NCI-H1930 (cell line): ENCODE data around the gene GTF3C1.
"Not testable (repeated sequence)": the region's sequence is repeated elsewhere in the genome, so short reads cannot be mapped to it uniquely, and the experiment has no call there.

Experiments used
- DNase-seq, 2 experiments: peaks; one replicate each; lab custom pipeline; 2025; lab: John Stamatoyannopoulos, UW

The GTF3C1 gene, protein sequence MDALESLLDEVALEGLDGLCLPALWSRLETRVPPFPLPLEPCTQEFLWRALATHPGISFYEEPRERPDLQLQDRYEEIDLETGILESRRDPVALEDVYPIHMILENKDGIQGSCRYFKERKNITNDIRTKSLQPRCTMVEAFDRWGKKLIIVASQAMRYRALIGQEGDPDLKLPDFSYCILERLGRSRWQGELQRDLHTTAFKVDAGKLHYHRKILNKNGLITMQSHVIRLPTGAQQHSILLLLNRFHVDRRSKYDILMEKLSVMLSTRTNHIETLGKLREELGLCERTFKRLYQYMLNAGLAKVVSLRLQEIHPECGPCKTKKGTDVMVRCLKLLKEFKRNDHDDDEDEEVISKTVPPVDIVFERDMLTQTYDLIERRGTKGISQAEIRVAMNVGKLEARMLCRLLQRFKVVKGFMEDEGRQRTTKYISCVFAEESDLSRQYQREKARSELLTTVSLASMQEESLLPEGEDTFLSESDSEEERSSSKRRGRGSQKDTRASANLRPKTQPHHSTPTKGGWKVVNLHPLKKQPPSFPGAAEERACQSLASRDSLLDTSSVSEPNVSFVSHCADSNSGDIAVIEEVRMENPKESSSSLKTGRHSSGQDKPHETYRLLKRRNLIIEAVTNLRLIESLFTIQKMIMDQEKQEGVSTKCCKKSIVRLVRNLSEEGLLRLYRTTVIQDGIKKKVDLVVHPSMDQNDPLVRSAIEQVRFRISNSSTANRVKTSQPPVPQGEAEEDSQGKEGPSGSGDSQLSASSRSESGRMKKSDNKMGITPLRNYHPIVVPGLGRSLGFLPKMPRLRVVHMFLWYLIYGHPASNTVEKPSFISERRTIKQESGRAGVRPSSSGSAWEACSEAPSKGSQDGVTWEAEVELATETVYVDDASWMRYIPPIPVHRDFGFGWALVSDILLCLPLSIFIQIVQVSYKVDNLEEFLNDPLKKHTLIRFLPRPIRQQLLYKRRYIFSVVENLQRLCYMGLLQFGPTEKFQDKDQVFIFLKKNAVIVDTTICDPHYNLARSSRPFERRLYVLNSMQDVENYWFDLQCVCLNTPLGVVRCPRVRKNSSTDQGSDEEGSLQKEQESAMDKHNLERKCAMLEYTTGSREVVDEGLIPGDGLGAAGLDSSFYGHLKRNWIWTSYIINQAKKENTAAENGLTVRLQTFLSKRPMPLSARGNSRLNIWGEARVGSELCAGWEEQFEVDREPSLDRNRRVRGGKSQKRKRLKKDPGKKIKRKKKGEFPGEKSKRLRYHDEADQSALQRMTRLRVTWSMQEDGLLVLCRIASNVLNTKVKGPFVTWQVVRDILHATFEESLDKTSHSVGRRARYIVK (N-terminal part only)

DNA sequence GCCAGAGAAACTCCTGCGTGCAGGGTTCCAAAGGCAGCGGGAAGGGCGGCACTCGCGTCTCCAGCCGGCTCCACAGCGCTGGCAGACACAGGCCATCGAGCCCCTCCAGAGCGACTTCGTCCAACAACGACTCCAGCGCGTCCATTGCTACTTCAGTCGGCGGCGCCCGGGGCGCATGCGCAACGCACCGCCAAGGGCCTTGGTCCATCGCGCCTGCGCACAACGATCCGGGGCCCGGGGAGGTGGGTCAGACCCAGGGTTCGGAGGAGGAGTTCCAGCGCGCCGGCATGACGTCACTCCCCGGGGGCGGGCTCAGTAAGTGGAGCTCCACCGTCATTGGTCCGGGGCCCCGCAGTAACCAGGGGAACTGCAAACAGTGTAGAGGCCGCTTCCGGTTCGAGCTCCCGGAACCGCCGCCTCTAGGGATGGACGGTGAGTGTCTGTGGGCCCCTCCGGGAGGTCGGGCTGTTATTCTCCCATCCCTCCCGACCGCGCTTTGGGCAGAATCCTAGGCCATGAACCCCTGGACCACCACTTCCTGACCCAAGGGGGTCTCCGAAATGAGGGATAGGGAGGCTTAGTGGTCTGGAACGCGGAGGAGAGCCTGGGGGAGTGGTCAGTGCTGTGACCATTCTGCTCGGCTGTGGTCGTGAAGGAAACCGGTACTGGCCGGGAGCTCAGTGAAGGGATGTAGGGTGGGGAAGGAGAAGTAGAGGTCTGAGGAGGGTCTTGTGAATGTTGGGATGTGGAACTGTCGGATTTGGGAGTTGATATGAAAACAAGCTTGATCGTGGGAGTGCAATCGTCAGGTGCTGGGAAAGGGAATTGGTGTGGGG, at the start of gene GTF3C1, which contains the start of gene KATNIP:
GTF3C1 (minus strand) TSS at position 168 of the 836 bp plus-strand sequence; CDS start at position 145, 23 bp downstream.
KATNIP (plus strand) TSS at position 399 of the 836 bp plus-strand sequence; CDS start at position 426, 27 bp downstream.
- peak; percentile 99 for DNase-seq

DNA sequence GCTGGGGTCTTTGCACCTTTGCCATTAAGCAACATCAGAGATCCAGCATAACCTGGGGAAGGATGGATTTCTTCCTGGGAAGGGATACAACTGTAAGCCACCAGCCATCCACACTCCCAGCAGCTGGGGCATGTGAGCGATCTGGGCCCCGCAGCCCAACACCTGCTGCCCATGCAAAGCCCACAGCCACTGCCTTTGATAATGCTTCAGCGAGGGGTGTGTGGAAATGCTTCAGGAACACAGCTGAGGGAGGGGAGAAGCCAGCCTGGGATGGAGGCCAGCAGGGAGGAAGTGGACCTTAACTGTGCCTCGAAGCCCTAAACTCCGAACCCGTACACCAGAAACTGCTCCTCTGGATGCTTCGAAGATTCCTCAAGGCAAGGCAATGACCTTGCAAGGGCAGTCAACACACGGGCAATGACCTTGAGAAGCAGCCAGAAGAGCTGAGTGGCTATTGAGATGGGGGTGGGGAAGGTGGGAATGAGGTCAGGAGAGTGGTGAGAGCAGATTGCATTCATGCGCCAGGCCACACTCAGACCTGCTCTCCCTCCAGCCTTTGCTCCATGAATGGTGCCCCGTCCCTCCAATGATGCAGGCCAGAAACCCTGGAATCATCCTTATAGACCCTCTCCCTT, 49.3 kb upstream of the GTF3C1 start:
- no peak for DNase-seq

DNA sequence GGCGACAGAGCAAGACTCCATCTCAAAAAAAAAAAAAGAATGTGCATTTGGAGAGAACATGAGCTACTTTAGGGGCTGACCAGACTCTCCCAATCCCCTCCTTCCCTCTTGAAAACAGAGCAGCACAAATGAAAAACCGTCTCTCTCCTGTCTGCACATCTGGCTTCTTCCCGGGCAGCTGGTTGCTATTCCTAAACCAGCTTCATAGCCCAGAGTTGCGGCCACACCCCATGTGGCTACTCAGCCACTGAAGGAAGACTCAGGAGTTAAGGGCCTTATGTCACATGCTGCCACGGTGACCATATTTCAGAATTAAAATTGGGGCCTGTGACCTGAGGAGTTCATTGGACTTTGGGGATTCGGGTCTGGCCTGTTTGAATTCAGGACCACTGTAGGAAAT, 48.5 kb upstream of the GTF3C1 start:
- DNase-seq: no peak

DNA sequence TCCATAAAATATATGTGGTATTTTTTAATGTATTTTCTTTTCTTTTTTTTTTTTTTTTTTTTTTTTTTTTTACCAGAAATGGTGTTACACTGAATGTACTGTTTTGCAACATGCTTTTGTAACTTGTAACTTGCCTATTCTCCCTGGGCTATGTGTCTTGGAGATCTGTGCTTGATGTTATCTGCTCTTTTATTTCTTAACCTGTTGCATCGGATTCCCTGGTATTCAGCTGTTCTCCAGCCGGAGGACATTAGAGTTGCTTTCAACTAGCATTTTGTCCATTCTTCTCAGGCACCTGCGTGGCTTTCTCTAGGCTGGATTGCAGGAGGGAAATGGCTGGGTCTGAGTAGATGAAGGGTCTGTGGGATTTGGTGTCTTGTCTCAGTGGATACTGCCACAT, 47.6 kb upstream of the GTF3C1 start:
- no peak for DNase-seq

DNA sequence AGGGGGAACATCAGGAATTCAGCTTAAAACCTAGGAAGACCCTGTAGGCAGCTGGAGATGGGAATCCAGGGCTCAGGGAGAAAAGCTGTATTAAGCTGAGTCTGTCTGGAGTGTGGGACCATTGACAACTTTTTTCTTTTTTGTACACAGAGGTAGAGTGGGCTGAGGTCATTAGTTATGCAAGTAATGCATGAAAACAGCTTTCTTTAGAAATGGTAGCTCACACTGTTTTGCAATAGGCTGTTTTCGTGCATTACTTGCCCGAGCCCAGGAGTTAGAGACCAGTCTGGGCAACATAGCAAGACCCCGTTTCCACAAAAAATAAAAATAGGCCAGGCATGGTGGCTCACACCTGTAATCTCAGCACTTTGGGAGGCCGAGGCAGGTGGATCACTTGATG, 46.7 kb upstream of the GTF3C1 start:
- DNase-seq: no peak

DNA sequence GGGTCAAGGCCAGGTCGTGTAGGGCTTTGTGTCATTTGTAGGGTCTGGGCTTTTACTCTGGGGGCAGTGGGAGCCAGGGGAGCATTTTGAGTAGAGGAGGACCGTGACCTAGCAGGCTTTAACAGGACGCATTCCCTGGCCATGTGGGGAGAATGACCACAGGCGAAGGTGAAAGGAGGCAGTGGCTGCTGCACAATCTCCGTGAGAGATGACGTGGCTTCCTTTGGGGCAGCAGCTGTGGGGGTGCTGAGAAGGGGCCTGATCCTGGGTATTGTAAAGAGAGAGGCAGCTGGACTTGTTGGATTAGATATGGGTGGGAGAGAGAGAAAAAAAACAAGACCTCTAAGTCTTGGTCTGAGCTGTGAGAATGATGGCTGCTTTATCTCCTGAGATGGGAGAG, 46.3 kb upstream of the GTF3C1 start:
- no peak for DNase-seq

DNA sequence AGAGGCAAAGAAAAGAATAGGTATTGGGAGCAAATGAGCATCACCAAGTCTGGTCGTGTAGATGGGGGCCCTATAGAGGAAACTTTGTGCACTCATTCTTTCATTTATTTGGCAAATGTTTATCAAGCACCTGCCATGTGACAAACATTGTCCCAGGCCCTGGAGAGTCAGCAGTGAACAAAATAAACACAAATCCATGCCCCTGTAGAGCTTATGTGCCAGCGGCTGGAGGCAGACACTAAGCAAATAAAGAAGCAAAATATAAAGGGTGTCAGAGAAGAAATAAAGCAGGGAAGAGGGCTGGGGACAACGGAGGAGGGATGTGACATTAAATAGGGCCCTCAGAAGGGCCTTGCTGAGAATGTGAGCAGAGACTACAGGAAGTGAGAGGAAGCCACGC, 45.8 kb upstream of the GTF3C1 start:
- DNase-seq: no peak

DNA sequence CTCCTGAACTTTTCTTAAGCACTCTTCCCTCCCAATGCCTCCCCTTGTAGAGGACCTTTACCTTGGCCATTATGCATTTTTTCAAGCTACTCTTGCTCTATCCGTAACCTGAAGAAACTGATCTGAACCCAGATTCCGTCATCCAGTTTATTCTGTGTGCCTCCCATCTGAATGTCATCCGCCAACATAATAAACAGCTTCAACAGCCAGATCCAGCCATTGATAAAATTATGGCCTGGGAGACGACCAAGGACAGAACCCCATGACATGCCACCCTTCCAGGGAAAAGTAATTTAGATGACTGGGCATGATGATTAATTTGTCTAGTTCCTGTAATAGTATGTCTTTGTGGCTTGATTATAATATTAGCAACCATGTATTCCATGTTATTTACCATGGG, 42.1 kb upstream of the GTF3C1 start:
- DNase-seq: no peak

DNA sequence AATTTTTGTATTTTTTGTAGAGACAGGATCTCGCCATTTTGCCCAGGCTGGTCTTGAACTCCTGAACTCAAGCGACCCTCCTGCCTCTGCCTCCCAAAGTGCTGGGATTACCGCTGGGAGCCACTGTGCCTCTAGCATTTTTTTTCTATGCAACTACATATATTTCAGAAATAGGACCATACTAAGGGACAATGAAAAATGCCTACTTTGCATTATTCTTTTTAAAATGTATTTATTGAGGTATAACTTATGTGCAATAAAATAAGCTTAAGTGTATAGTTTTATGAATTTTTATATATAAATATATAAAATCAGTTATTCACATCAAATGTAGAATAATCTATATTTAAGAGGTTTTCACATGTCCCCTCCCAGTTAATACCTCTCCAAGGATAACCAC, 38.3 kb upstream of the GTF3C1 start:
- DNase-seq: no peak

DNA sequence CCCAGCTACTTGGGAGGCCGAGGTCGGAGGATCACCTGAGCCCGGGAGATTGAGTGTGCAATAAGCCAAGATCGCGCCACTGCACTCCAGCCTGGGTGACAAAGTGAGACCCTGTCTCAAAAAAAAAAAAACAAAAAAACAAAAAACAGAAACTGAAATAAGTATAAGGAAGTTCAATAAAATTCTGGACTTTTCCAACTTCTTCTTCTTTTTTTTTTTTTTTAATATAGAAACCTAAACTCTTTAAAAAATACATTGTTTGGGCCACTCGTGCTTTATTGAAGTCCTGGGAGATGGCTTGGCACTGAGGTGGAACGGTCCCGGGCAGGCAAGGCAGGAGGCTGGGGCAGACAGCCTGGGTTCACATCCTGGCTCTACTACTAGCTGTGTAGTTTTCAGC, 37.0 kb upstream of the GTF3C1 start:
- DNase-seq: no peak

DNA sequence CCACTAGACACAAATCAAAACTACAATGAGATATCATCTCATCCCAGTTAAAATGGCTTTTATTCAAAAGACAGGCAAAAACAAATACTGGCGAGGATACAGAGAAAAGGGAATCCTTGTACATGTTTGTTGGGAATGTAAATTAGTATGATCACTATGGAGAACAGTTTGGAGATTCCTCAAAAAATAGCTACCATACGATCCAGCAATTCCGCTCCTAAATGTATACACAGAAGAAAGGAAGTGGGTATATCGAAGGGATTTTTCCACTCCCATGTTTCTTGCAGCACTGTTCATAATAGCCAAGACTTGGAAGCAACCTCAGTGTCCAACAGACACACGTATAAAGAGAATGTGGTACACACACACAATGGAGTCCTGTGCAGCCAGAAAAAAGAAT, 35.5 kb upstream of the GTF3C1 start:
- no peak for DNase-seq

DNA sequence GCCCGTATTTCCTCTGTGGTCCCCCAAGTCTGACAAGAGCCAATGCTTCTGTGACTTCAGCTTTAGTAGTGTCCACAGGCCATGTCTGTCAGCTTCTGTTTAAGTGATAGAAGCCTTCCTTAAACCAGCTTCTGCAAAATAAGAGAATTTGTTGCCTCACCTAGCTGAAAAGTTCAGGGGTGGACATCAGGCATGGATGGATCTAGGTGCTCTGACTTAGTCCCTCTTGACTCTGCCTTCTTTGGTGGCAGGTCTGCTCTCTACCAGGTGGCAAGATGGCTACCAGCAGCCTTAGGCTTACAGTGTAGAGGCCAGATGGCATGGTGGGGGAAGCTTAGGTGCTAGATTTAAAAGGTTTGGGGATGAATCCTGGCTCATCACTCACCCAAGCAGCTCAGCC, 33.9 kb upstream of the GTF3C1 start:
- no peak for DNase-seq

DNA sequence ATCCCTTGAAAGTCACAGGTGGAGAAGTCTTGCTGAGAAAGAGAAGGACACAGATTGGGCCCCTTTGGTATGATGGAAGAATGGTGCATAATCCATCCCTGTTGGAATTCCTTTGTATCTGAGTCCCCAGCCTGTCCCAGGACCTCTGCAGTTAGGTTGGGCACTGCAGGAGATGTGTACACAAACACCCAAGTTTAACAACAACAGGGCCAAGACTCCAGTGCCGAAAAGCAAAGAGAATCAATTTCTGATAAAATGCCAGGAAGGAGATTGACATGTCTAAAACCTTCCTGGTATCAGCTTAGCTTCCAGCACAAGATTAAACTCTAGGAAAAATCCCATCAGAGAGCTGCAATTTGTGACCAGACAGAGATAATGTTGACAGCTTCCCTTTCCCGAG, 33.2 kb upstream of the GTF3C1 start:
- DNase-seq: no peak

DNA sequence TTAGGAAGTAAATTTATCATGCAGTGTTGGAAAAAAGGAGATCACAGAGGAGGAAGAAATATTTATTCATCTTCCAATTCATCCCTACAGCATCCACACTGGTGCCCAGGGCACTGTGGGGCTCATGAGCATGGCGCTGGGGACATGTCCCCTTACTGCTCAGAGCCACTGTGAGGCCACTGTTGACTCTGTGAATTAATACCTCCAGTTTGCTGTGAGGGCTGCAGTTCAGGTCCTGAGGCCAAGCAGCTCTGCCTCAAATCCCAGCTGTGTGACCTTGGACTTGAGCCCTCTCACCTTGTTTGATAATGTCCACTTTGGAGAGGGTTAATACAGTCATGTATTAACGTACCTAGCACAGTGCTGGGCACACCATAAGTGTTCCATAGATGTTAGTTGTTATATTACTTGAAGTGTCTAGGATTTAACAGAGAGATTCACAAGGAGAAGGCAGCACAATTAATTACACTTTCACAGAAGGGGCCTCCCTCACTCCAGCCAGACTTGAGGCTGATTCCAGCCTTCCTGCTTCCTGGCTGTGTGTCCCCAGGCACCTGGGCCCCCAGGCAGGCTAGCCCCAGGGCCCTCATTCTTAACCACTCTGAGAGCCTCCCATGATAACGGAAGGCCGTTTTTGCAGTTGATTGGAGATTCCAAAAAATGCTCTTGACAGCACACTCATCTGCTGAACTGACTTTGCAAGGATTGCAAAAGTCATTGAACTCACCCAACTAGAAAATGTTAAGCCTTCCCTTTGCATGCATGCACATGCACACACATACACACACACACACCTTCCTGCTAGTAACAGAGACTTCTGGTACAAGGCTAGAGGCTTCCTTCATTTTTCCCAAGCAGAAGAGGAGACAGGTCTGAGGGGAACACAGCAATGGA, 29.6 kb upstream of the GTF3C1 start:
- no peak for DNase-seq

DNA sequence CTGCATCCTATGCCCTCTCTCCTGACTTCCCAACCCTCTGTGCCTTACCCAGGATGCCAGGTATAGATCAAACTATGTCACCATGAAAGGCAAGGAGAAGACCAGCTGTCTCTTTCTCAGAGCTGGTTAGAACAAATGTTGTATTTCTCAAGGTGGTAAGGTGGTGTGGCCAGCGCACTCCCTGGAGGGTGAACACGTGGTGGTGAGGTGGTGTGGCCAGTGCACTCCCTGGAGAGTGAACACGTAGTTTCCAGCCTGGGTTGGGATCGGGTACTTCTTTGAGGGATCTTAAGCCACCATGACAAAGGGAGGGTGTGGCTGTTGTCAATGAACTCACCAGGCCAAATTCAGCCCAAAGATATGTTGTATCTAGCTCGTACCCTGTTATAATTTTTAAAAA, 27.0 kb upstream of the GTF3C1 start:
- no peak for DNase-seq

DNA sequence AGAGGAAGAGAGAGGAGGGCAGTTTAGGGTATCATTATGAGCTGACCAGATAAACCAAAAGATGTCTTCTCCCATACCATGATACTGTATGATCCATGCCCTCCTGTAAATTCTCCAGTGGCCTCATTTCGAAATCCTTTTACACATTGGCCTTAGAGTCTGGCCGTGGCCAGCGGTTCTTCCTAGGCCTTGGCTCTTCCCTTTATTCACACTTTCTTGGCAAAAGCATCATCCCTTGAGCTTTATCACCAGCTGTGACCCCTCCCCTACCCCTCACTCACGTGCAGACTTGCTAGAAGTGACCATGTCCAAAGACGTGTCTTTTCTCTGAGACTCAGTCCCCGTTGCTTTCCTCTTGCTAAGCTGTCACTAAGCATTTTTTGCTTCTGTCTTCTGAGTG, 23.0 kb upstream of the GTF3C1 start:
- DNase-seq: no peak

DNA sequence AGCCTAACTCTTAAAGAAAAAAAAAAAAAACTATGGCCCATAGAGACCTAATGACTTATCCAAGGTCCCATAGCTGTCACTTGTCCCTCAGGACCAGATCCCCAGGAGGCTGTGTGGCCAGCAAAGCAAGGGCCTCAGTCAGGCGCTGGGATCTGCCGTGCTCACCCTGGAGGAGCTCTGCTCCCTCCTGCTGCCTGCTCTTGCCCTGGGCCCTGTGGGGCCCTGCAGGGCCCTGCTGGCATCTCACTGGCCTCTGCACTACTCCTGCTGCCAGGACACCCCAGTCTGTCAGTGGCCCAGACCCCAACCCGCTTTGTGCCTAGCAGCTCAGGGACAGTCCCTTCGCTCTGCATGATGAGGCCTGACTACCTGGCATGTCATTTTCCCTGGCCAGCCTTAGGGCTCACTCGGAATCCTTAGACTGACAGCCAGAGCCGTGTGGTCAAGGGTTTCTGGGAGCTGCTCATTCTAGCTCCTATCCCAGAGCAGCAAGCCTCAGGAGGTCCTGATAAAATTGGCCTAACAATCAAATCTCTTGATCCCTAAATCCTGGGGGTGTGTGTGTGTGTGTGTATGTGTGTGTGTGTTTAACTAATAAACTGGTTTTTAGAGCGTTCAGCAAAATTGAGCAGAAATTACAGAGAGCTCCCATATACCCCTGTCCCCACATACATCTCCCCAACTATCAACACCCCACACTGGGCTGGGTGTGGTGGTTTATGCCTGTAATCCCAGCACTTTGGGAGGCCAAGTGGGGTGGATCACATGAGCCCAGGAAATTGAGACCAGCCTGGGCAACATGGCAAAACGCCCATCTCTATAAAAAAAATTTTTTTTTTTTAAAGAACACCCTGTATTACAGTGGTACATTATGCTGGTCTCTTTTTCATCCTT, 22.0 kb upstream of the GTF3C1 start:
- DNase-seq: no peak

DNA sequence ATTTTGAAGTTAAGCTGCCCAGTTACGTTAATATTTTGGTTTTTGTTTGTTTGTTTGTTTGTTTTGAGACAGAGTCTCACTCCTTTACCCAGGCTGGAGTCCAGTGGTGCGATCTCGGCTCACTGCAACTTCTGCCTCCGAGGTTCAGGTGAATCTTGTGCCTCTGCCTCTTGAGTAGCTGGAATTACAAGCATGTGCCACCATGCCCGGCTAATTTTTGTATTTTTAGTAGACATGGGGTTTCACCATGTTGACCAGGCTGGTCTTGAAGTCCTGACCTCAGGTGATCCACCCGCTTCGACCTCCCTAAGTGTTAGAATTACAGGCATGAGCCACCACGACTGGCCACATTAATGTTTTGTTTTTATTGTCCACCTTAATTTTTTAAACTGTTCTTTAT, 21.3 kb upstream of the GTF3C1 start:
- not testable (repeated sequence) for DNase-seq

DNA sequence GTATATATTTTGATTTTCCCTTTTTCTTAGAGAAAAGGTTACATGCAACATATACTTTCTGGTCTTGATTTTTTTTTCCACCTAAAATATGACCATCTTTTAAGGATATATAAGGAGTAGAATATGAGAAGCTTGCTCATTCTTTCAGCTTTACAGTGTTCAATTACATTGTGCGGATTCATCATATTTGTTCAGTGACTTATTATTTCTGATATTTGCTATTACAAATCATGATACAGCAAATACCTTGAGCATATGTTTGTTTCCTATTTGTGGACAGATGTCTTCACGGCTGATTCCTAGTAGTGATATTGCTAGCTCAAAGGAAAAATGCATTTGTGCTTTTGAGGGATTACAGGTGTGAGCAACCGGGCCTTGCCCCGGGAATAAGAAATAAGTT, 18.4 kb upstream of the GTF3C1 start:
- no peak for DNase-seq
